ENCODE measurements around the gene SYT15.

Gene SYT15

GRCh38 chr10:46544989-46545791 lies 33.7 kb upstream of the SYT15 start:
- no peak for DNase-seq (ENCODE audit: extremely low read depth in 1 of 2, low read depth in 1 of 2)

- DNase-seq (ENCODE audit: extremely low read depth in 1 of 2, low read depth in 1 of 2): no peak
These were observed 32.9 kb upstream of the SYT15 start for GRCh38 chr10:46545861-46546590.

DNA sequence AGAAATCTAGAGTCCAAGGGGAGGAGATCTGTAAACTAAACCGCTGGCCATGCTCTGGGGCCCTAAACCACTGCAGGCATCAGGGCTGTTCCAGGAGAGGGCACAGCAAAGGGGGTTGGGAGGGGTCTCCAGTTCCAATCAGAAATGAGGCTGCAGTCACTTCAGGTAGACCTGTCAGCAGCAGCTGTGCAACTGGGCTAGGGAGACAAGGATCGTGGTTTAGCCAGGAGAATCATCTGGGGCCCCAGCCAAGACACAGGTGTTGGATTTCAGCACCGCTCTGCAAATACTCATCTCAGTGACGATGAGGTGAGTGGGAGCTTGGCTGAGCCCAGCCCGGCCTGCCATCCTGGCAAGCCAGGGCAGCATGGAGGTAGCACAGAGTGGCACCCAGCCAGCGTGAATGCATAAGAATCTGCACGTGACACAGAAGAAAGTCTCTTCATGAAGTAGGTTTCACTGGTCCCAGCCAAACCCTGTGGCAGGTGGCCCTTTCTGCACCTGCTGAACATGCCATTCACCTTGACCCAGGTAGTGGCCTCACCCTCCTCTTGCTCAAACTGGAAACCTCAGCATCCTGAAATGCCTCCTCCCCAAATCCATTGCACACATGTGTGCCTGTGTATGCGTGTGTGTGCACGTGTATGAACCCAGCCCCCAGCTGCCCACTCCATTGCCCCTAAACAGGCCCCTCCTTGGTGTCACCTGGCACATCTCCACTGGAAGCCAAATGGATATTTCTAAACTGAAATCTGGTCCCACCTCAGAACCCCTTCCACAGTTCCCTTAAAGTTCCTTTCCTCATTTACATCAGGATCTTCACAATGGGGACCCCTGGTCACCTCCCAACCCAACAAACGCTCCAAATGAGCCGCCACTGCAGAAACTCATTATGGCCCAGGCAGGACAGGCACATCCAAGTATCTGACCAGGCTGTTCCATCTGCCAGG lies 32.1 kb upstream of the SYT15 start:
- DNase-seq (ENCODE audit: extremely low read depth in 1 of 2, low read depth in 1 of 2): no peak

DNA sequence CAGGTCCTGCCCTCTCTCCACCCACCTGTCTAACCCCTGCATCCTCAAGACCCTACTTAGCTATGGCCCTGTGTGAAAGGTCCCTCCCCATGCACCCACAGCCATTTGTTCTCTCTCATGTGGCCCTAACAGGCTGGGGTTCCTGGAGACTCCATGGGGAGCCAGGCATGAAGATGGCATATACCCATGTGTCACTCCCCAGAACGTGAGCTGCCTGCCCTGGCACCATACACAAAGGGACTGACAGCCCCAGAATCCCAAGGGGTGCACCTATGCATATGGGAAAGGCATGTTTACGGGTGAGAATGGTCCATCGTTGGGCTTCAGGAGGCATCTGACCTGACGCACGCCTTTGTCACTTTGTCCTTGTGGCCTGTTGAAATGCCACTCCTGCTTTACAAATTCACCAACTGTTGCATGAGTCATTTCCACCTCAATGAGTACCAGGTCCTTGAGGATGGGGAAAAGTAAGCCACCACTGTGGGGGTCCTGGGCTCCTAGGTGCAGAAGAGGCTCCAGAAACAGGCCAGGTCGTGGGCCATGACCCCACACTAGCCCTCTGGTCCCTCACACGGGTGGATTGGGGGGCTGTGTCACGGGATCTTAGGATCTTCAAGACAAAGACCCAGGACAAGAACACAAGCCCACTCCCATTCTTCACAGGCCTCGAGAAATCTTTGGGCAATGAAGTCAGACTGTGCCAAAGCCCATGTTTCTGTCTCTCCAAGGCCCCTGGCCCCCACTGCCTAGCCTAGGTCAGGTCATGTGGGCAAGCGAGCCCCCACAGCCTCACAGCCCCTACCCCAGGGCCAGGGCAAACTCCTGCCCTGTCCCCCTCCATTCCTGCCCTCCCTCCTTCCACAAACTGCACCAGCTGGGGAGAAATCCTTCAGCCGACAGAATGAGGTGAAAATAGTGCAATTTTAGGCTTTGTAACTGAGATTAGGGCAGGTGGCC lies 31.1 kb upstream of the SYT15 start:
- DNase-seq (ENCODE audit: extremely low read depth in 1 of 2, low read depth in 1 of 2): no peak

- no peak for DNase-seq (ENCODE audit: extremely low read depth in 1 of 2, low read depth in 1 of 2)
These were observed 30.3 kb upstream of the SYT15 start for GRCh38 chr10:46548498-46549090.

GRCh38 chr10:46549171-46550075 lies 29.5 kb upstream of the SYT15 start:
- DNase-seq (ENCODE audit: extremely low read depth in 1 of 2, low read depth in 1 of 2): no peak

DNA sequence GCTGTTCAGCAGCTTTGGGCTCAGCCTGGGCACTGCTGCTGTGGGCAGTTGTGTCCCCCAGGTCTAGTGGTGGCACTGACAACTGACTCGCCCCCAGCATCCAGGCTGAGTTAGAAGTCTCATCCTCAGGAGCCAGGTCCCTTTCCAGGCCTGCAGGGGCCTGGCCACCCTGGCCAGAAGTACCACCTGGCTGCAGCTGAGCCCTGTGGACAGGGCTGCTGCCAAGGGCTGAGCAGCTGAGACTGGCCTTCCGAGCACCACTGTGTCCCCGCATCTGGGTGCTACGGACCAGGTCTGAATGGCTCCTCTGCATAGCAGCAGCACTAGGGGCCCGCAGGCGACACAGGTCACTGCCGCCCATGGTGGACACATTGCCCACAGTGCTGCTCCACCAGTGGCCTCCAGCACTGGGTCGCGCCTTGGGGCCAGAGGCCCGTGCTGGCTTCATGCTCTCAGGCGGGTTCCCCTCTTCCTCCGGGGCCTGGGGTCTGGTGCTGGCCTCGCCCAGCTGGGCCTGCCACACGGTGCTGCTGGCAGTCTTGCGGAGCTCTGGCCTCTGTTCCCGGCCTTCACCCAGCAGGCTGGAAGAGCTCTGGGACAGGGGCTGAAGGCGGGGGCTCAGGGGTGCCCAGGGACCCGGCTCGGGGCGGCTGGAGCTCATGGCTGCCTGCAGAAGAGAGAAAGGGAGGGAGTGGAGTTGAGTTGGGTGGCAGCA lies 28.7 kb upstream of the SYT15 start:
- no peak for DNase-seq (ENCODE audit: extremely low read depth in 1 of 2, low read depth in 1 of 2)

- DNase-seq (ENCODE audit: extremely low read depth in 1 of 2, low read depth in 1 of 2): no peak
These were observed 27.9 kb upstream of the SYT15 start for GRCh38 chr10:46550795-46551700.

DNA sequence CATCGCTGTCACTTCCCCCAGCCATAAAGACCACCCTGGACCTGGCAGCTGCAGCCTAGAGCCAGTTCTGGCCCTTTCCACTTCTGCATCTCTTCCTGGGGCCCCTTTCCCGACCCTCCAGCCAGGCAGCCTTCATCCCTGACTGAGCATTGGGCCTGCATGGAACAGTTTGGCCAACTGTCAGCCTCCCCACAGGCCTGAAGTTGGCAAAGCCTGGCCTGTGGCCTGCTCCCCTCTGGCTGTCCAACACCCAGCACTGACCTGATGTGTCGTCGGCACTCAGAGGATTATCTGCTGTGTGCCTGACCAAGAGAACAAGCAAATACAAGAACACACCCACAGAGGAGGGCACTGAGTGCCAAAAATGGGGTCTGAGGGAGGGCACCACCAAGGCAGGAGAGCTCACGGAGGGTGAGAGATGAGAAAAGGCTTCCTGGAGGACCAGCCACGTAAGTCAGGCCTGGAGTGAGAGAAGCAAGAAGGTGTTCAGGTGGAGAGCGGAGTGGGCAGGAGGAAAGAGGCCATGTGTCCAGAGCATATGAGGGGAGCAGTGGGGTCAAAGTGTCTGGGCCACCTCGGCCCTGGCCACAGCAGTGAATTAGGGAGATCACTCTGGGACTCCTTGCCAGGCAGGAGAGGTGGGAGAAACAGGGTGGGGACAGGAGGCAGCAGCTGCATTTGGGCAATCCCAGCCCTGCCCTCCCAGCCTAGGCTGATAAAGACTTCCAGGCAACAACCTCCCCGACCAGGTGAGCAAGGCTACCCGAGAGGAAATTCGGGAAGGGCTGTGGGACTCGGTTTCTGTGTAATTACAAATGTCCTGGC lies 27.0 kb upstream of the SYT15 start:
- DNase-seq (ENCODE audit: extremely low read depth in 1 of 2, low read depth in 1 of 2): no peak

DNA sequence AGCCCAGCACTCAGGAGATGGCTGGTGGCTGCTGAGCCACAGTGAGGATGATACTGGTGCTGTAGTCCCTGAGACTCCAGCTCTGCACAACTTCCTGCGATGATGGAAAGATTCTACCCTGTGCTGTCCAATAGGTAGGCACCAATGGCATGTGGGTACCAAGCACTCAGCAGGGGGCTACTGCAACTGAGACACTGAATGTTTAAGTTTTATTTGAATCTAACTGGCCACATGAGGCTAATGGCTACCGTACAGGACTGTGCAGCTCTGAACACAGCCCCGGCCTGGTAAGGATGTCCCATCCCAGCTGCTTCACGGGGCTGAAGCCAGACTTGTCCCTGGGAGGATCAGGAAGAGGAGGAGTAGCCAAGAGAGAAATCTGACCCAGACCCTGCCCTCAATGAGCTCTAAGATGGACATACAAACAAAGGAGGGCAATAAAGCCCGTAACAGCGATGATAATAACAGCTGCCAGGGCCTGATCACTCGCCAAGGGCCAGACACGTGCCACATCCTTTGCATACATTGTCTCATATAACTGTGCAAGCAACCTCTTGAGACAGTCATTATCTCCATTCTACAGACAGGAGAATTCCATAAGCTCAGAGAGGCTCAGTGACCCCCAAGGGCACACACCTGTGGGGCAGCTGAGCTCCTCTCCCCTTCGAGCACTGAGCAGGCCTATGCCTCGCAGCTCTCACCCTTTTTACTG lies 26.2 kb upstream of the SYT15 start:
- no peak for DNase-seq (ENCODE audit: extremely low read depth in 1 of 2, low read depth in 1 of 2)

- no peak for DNase-seq (ENCODE audit: extremely low read depth in 1 of 2, low read depth in 1 of 2)
These were observed 25.5 kb upstream of the SYT15 start for GRCh38 chr10:46553238-46554049.

DNA sequence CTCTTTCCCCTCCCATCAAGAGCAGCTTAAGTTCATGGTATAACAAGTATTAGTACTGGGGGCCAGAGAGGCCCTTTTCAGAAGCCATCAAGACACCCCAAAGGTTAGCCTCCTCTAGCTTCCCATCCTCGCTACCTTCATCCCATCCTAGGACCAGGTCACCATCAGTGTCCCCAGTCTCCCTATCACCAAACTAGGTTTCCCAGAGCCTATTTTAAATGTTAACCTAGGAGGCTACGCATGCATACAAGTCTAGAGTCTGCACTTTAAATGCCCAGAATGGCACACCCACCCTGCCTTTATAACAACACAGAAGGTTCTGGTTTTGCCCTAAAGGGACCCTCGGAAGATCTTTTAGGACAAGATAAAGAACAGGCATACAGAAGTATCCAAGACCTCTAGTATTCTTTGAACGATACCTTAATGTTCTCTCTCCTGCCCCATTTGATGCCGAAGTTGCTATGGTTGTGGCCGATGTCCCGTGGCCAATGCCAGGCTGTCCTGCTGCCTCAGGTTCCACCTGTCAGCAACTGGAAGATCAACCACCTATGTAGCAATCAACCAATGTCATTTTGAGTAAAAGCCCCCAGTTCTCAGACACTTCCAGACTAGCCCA lies 24.7 kb upstream of the SYT15 start:
- DNase-seq (ENCODE audit: extremely low read depth in 1 of 2, low read depth in 1 of 2): no peak

- DNase-seq (ENCODE audit: extremely low read depth in 1 of 2, low read depth in 1 of 2): no peak
These were observed 23.6 kb upstream of the SYT15 start for GRCh38 chr10:46555366-46555712.

DNA sequence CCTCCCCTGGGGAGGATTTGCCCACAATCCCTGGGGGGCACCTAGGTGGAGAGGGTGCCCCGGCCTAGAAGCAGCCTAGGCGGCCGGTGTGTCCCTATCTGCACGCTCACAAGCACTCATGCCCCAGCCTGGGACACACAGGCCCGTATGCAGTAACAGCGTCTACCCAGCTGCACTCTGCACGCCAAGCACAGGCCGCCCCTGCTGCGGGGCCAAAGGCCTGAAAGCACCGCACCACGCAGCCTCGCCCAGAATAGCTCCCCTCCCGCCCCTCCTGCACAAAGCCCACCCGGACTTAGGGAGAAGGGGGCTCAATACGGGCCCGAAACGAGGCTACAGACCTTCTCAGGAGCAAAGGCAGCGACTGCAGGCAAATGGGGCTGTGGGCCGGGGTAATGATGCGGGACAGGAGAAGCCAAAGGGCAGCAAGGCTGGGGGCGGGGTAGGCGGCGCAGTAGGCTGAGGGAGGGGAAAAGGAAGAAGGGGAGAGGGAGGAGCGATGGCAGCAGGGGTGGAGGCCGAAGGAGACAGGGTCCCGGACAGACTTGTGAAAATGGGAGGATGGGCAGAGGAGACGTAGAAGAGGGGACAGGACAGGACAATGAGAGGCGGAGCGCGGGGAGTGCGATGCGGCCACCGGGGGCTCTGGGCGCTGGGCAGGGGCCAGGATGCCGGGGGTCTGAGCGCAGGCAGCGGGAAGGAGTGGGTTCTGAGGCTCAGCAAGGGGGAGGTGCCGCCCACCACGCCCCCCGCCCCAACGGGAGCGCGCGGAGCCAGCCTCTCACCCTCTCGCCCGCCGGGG lies 23.0 kb upstream of the SYT15 start:
- no peak for DNase-seq (ENCODE audit: extremely low read depth in 1 of 2, low read depth in 1 of 2)

Data from stimulated activated CD8-positive, alpha-beta memory T cell treated with anti-CD3 and anti-CD28 coated beads, Interleukin-7, amount 100 ng/mL, for 48 hours (primary cell).